GM18868 (cell line): ENCODE data around the gene ST6GALNAC2.

Source experiments
- ATAC-seq: cut with Tn5 transposase; IDR thresholded peaks from one replicate; pipeline ENCODE4 v1.9.1; 2021; ENCODE audit warnings: mild to moderate bottlenecking, moderate library complexity; ENCODE audit not compliant: unreplicated experiment

Gene ST6GALNAC2

DNA sequence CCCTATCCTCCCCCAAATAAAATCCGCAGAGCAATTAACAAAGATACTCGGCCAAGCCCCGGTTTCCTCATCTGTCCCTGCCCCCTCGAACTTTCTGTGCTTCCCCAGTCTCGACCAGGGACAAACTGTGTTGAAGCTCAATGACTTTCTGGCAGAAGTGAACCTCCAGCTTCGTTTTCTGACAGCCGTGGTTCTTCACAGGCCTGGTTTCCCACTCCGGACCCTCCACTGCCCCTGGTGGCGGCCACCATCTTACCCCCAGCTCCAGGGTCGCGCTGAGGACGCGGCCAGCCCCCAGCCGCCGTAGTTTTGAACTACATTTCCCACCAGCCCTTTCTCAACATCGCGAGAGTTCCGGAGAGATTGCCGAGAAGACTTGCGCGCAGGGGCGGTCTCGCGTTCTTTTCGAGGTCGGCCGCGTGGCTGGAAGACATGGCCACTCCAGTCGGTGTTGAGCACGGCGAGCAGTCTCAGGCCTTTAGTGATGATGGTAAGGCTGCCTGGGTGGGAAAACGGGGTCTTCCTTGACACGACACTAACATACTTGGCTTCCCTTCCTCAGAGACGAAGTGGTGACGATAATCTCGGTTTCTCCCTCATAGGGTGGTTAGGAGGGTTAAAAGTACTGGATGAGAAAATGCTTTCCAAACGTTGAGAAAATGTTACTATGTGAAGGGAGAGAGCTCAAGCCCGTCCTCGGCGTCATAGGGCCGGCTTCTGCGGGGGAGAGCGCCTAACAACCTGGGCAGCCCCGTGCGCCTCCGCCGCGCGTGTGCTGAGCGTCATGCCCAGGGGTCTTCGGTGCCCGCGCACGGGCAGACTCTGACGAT, 28.1 kb downstream of the ST6GALNAC2 start:
- ATAC-seq = peak; percentile 78

DNA sequence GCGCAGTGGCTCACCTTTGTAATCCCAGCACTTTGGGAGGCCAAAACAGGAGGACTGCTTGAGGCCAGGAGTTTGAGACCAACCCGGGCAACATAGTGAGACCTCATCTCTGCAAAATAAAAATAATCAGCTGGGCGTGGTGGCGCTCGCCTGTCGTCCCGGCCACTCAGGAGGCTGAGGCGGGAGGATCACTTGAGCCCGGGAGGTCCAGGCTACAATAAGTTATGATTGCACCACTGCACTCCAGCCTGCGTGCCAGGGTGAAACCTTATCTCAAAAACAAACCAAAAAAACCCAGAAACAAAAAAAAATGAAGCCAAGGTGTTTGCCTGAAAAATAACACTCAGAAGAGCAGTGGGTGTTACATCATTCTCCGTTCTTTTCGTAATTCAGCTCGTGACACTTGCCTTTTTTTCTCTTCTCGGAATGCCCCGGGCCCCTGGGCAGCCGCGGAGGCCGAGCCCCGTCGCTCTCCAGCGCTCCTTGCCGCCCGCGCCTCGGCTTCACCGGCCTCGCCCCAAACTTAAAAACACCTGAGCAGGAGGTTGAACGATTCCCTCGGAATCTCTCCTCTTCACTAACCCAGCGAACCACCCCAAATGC, 28.8 kb downstream of the ST6GALNAC2 start:
- ATAC-seq = peak; percentile 31

DNA sequence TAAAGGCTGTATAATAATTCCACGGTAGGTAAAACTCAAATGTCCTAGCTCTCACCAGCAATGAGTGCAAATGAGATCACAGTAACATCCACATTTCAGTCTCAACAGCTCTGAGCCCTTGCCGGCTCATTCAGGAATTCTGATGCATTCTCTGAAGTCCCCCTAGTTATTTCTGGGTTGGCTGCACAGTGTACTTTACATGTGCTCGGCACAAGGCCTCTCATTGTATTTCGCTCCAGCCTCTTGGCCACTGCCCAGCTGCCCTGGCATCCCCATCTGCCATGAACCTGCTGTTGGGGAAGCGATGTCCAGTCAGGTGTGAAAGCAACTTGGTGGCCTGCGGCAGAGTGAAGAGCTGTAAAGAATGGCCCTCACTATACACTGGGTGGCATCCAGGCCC, 31.5 kb downstream of the ST6GALNAC2 start:
- no peak for ATAC-seq

DNA sequence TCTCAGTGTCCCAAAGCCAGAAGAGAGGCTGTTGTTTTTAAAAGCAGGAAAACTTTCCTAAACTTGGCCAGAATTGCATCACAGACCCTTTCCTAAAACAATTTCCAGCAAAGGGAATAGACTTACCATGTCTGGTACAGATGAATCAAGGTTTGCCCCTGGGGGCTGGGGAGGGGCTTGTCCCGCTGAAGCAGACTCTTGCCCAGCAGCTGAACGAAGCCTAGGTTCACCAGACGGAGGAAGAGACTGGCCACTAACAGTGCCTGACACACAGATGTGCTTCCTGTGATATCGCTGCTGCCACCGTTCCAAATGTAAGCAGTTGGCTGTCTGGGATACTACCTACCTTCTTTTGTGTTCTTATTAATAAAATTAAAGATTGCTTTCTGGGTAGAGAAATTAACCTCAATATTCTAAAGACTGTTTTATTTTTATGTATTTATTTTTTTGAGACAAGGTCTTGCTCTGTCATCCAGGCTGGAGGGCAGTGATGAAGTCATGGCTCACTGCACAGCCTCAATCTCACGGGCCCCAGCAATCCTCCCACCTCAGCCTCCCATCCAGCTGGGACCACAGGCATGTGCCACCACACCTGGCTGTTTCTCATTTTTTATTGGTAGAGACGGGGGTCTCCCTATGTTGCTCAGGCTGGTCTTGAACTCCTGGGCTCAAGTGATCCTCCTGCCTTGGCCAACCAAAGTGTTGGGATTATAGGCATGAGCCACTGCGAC, 32.3 kb downstream of the ST6GALNAC2 start:
- no peak for ATAC-seq

- no peak for ATAC-seq
Measured at GRCh38 chr17:76551685-76552084, 34.0 kb downstream of the ST6GALNAC2 start.

GRCh38 chr17:76550712-76551615, 34.7 kb downstream of the ST6GALNAC2 start:
- ATAC-seq = no peak

DNA sequence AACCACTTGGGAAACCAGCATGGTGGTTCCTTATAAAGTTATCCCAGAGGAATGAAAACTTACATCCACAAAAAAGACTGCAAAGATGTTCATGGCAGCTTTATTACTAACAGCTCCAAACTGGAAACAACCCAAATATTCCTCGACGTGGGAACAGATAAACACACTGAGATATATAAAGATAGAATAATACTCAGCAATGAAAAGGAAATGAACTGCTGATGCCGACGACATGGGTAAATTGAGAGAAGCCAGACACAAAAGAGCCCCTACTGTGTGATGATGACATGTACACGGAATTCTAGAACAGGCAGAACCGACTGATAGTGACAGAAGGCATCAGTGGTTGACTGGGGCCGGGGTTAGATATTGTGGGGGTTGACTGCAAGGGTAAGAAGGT, 36.1 kb downstream of the ST6GALNAC2 start:
- ATAC-seq = no peak

DNA sequence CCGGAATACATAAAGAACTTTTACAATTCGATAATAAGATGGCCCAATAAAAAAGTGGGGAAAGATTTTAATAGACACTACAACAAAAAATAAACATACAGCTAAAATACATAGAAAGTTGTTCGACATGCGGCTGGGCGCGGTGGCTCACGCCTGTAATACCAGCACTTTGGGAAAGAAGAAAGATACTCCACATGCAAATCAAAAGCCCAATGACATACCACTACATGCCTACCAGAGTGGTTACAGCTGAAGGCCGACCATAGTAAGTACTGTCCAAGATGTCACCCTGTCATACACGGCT, 36.5 kb downstream of the ST6GALNAC2 start:
- ATAC-seq = no peak

DNA sequence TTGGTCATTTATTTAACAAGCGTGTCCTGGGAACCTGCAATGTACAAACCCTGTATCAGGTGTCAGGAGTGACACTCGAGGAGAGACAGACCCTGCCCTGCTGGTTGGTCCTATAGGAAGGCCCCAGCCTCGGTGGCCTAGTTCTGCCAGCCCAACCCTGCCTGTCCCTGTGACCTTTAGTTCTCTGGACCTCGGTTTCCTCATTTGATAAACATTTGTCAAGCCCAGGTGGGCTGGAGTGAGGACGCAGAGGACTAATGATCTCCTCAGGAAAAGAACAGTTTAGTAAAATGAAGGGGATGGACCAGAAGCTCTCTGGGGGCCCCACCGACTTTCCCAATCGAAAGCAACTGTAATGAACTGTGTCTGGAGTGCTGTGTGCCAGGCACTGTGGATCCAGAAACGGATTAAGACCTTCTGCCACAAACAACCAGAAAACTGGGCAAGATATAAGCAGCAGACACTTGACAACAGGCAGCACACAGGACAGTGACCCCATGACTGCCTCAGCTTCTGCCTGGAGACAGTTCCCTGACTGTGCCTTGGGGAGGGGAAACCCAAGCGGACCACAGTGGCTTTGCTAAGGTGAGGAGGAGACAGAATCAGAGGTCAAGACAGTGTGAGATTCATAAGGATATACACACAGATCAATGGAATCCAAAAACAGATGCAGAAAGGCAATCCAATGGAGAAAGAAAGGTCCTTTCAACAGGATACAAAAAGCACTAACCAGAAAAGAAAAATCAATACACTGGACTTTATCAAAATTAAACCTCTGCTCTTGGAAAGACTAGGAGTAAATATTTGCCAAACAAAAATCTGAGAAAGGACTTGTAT, 37.1 kb downstream of the ST6GALNAC2 start:
- ATAC-seq = no peak

- no peak for ATAC-seq
Measured at GRCh38 chr17:76547642-76548202, 37.9 kb downstream of the ST6GALNAC2 start.

- ATAC-seq = no peak
Measured at GRCh38 chr17:76547183-76547641, 38.4 kb downstream of the ST6GALNAC2 start.

- ATAC-seq = no peak
Measured at GRCh38 chr17:76546556-76547182, 39.0 kb downstream of the ST6GALNAC2 start.

GRCh38 chr17:76545918-76546555, 39.6 kb downstream of the ST6GALNAC2 start:
- ATAC-seq = no peak

- no peak for ATAC-seq
Measured at GRCh38 chr17:76544546-76545365, 40.9 kb downstream of the ST6GALNAC2 start.

DNA sequence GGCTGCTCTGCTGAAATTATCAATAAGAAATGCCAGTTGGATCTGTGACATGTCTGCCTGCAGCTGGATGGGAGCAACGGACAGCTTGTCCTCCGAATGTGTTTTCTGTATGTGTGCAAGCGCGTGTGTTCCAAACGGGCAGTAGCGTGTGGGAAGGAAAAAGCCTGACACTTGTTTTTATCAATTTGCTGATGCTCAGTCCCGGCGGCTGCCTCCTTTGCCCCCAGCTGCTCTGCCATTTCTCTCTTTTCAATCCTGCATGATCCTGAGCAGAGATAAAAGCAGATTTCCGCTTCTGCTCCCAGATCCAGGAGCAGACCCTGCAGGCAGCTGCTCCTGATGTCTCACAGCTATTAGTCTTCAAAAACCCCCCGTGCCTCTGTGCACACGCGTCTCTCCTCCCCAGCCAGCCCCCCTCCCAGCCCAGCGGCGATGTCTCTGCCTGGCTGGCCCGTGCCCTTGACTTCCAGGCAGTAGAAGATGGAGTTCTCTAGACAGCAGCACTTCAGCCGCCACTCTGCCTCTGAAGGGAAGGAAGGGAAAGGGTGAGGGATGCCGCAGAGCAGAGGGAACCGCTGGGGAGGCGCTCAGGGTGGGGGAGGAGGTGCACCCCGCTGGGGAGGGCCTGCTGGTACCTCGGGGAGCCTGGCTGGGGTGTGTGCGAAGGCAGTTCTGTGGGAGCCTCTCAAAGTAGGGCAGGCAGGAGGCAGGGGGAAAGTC, 41.7 kb downstream of the ST6GALNAC2 start:
- no peak for ATAC-seq

DNA sequence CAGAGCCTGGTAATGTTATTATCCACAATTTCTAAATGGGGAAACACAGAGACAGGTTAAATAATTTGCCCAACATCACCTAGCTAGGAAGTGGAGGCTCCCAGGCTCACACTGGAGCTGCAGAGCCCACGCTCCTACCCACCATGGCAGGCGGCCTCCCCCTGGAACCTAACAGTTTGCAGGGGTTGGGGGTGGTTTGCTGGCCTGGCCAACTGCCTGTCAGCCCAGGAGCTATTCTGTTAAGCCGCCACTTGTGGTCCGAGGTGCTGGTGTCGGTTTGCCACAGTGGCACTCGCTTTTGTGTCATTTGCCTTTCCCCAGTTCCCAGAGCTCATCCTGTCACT, 42.2 kb downstream of the ST6GALNAC2 start:
- no peak for ATAC-seq

GRCh38 chr17:76542984-76543383, 42.7 kb downstream of the ST6GALNAC2 start:
- ATAC-seq = no peak
